NB4 (cell line): Measurements from ENCODE around the gene EIPR1.

ENCODE experiments used
- DNase-seq: peaks from one replicate; pipeline ENCODE4 v3.0.0; 2010; ENCODE audit warnings: low read depth
- H3K4me3 ChIP-seq: one replicate; pipeline ENCODE4 v1.5.1; 2011; ENCODE audit warnings: mild to moderate bottlenecking, low read depth, low read length, moderate library complexity
- MYC ChIP-seq: IDR thresholded peaks from 2 replicates; pipeline ENCODE4 v1.6.1; 2011; ENCODE audit warnings: low read depth, low read length
- POLR2A ChIP-seq: IDR thresholded peaks from 2 replicates; pipeline ENCODE4 v1.6.1; 2011; ENCODE audit warnings: mild to moderate bottlenecking; ENCODE audit not compliant: insufficient read length; ENCODE audit errors: extremely low read depth
- TF ChIP-seq, protein P1 (sequence below): IDR thresholded peaks from one replicate; pipeline ENCODE4 v1.5.1; 2012; ENCODE audit warnings: low read depth, low read length
- TF ChIP-seq, protein P2 (sequence below): IDR thresholded peaks from 2 replicates; pipeline ENCODE4 v1.6.1; 2011; ENCODE audit warnings: low read depth, low read length

EIPR1 gene

DNA sequence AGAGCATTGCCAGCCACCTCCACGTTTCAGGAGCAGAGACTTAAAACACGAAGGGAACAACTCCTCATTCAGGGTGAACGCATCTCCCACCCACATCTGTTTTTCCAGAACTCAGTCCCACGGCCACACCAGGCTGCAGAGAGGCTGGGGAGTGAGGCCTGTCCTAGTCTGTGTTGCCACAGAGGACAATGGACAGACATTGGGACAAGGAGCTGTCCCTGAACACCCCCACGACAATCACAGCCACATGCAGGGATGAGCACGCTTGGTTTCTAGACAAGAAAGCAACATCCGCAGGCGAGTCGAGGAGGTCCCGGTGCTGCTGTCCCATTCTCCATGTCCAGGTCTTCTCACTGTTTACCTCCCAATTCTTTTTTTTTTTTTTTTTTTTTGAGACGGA is 167.4 kb downstream of the EIPR1 start:
- DNase-seq: no peak
- TF ChIP-seq MYC (no peak), POLR2A (no peak)
- TF ChIP-seq, protein P1, sequence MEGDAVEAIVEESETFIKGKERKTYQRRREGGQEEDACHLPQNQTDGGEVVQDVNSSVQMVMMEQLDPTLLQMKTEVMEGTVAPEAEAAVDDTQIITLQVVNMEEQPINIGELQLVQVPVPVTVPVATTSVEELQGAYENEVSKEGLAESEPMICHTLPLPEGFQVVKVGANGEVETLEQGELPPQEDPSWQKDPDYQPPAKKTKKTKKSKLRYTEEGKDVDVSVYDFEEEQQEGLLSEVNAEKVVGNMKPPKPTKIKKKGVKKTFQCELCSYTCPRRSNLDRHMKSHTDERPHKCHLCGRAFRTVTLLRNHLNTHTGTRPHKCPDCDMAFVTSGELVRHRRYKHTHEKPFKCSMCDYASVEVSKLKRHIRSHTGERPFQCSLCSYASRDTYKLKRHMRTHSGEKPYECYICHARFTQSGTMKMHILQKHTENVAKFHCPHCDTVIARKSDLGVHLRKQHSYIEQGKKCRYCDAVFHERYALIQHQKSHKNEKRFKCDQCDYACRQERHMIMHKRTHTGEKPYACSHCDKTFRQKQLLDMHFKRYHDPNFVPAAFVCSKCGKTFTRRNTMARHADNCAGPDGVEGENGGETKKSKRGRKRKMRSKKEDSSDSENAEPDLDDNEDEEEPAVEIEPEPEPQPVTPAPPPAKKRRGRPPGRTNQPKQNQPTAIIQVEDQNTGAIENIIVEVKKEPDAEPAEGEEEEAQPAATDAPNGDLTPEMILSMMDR: no peak
- TF ChIP-seq, protein P2, sequence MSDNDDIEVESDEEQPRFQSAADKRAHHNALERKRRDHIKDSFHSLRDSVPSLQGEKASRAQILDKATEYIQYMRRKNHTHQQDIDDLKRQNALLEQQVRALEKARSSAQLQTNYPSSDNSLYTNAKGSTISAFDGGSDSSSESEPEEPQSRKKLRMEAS: no peak
- no peak overlapping the region for H3K4me3 ChIP-seq

DNA sequence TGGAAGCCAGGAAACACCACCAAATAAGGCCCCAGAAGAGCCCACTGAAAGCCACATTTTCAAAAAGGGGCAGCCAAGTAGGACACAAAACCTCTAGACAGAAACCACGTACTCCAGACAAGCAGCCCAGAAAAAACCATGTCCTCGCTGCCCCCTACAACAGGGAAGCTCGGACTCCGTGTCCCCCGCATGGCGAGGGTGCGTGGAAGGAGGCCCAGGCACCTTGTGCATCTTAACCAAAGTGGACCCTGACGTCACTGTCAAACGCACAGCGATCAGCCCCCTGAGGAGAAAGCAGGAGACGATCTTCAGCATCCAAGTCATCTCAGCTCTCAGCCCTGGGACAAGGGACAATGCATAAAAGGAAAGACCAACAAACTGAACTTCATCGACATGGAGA is 168.4 kb downstream of the EIPR1 start:
- TF ChIP-seq POLR2A (no peak), MYC (no peak)
- no peak for DNase-seq
- H3K4me3 ChIP-seq: no peak overlapping the region

DNA sequence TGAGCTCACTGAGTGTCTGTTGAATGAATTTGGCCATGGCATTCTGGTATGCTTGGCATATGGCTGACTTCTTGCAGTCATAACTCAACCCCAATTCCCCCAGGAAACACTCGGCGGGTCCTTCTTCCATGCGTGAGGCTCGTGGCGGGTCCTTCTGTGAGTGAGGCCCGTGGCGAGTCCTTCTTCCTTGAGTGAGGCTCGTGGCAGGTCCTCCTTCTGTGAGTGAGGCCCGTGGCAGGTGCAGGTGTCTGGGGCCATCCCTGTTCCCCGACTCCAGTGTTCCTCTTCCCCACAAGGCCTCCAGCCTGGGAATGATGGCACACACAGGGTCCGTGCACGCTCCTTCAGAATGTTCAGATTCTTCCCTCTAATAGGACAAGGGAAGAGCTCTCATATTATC is 169.0 kb downstream of the EIPR1 start:
- TF ChIP-seq MYC (no peak), POLR2A (no peak)
- TF ChIP-seq, protein P1: no peak
- TF ChIP-seq, protein P2: no peak
- no peak overlapping the region for H3K4me3 ChIP-seq
- DNase-seq: no peak

DNA sequence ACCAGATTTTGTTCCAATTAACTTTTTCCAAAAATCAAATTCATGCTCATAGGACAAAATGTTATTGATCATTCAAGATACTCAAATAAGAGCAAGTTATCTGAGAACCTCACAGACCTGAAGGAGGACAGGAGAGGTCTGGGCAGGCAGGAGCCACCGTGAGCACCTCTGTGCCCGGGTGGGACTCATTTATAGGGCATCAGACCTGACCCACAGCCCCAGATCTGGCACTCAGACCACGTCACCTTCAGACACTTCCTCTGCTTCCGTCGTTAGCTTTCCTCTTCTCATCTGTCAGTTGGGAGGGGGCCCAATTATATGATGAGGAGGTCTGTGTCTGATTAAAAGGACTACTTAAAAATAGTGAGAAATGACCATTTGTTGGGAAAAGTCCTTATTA is 169.4 kb downstream of the EIPR1 start:
- H3K4me3 ChIP-seq: no peak overlapping the region
- TF ChIP-seq POLR2A: no peak
- TF ChIP-seq, protein P1: no peak
- no peak for DNase-seq

DNA sequence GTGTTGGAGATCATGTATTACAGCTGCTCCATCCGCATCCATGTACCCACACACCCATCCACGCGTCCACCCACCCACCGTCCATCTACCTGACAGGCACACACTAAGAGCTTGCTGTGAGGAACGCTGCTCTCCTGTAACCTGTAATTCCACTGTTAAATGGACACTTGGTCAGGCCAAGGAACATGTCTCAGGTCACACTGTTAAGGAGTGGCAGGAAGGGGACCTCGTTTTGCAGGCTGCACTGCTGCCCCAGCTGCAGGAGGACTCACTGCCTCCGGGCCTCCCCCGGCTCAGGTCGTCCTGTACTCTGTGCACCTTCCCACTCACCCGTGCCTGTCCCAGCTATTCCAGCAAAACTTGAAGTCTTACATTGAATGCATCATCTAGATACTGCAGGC is 170.5 kb downstream of the EIPR1 start:
- no peak for DNase-seq
- H3K4me3 ChIP-seq: no peak overlapping the region
- TF ChIP-seq, protein P2: no peak
- no peak for TF ChIP-seq MYC
- TF ChIP-seq, protein P1: no peak
- no peak for TF ChIP-seq POLR2A

DNA sequence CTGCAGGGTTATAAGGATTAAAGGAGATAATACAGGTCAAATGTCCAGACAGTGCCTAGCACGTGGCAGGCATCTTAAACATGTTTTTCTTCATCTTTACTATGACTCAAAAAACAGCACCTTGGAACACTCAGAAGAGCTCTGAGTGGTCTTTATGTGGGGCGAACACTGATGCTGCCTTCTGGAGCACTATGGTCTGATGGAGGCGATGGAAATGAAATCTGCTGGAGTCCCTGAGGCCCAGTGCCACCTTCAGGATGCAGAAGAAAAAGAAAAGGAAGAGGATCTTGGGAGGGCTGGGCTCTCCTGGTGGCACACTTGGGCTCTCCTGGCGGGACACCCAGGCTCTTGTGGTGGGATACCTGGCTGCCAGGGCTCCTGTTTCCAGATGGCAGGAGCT is 171.8 kb downstream of the EIPR1 start:
- DNase-seq: no peak
- TF ChIP-seq, protein P1: no peak
- H3K4me3 ChIP-seq: no peak overlapping the region
